K562 (cell line): ENCODE data around the gene VAMP4. TPM values are rescaled to one million over a fixed set of nuclear protein-coding genes. Genes with fewer than 3 reads are reported as not detected.

Source experiments
- ATF1 ChIP-seq, 2 experiments: fragments of 450-650 bp in 1 of 2; IDR thresholded peaks; 2 replicates each; pipeline ENCODE4 v1.6.1; 2016; ENCODE audit warnings: missing compliant biosample characterization in 1 of 2, missing genetic modification characterization in 1 of 2
- BHLHE40 ChIP-seq: IDR thresholded peaks from 2 replicates; pipeline ENCODE4 v1.6.1; 2011; ENCODE audit warnings: low read length, improper control_type of control experiment
- C11orf30 ChIP-seq: fragments of 450-650 bp; IDR thresholded peaks from 2 replicates; pipeline ENCODE4 v1.6.1; 2016; ENCODE audit warnings: low read depth, mild to moderate bottlenecking
- CTBP1 ChIP-seq: fragments of 450-650 bp; IDR thresholded peaks from 2 replicates; pipeline ENCODE4 v1.6.1; 2016; ENCODE audit warnings: borderline replicate concordance
- DDX20 ChIP-seq: fragments of 450-650 bp; IDR thresholded peaks from 2 replicates; pipeline ENCODE4 v1.6.1; 2016; ENCODE audit warnings: missing genetic modification characterization, low read depth, mild to moderate bottlenecking, missing compliant biosample characterization, moderate library complexity
- EGR1 ChIP-seq: fragments of 450-650 bp; conservative IDR thresholded peaks from 2 replicates; pipeline ENCODE4 v1.6.1; 2017; ENCODE audit warnings: mild to moderate bottlenecking
- GATAD2B ChIP-seq: fragments of 450-650 bp; IDR thresholded peaks from 2 replicates; pipeline ENCODE4 v1.6.1; 2017; ENCODE audit warnings: mild to moderate bottlenecking, borderline replicate concordance
- NR2C1 ChIP-seq, 2 experiments: fragments of 450-650 bp; IDR thresholded peaks; 2 replicates each; pipeline ENCODE4 v1.6.1; 2017; ENCODE audit warnings: mild to moderate bottlenecking in 2 of 2, antibody characterized with exemption in 1 of 2, inconsistent platforms in 1 of 2, missing compliant biosample characterization in 1 of 2, missing genetic modification characterization in 1 of 2
- NRF1 ChIP-seq, 2 experiments: fragments of 450-650 bp; IDR thresholded peaks in 1 of 2; conservative IDR thresholded peaks in 1 of 2; 2 replicates each; pipeline ENCODE4 v1.6.1; 2014; ENCODE audit warnings: mild to moderate bottlenecking in 2 of 2
- RBM25 ChIP-seq: fragments of 200-400 bp; formaldehyde crosslinking; IDR thresholded peaks from 2 replicates; pipeline ENCODE4 v1.6.1; 2018; ENCODE audit warnings: low read length, low read depth, moderate library complexity; ENCODE audit not compliant: severe bottlenecking
- SIN3B ChIP-seq: fragments of 450-650 bp; IDR thresholded peaks from 2 replicates; pipeline ENCODE4 v1.6.1; 2017; ENCODE audit warnings: low read depth, mild to moderate bottlenecking, moderate library complexity
- SREBF2 ChIP-seq: sonication (generic); formaldehyde crosslinking; IDR thresholded peaks from 2 replicates; pipeline ENCODE4 v1.4.0; 2020; ENCODE audit warnings: mild to moderate bottlenecking, missing genetic modification reagents
- XRCC5 ChIP-seq: fragments of 200-400 bp; formaldehyde crosslinking; IDR thresholded peaks from 2 replicates; pipeline ENCODE4 v1.6.1; 2017; ENCODE audit warnings: low read depth, mild to moderate bottlenecking, low read length
- ZBTB1 ChIP-seq: sonication (generic); formaldehyde crosslinking; IDR thresholded peaks from 2 replicates; pipeline ENCODE4 v1.8.1; 2023; ENCODE audit warnings: missing genetic modification reagents, low read depth, mild to moderate bottlenecking, borderline replicate concordance
- ZBTB8A ChIP-seq: fragments of 450-650 bp; IDR thresholded peaks from 2 replicates; pipeline ENCODE4 v1.6.1; 2018; ENCODE audit warnings: mild to moderate bottlenecking, moderate library complexity; ENCODE audit not compliant: partially characterized antibody
- ZEB2 ChIP-seq: fragments of 450-650 bp; IDR thresholded peaks from 2 replicates; pipeline ENCODE4 v1.6.1; 2016
- ZKSCAN1 ChIP-seq: fragments of 150-350 bp; IDR thresholded peaks from 2 replicates; pipeline ENCODE4 v1.6.1; 2016; ENCODE audit warnings: low read depth, low read length
- ZNF239 ChIP-seq: fragments of 250-450 bp; sonication (Bioruptor Pico); IDR thresholded peaks from 2 replicates; pipeline ENCODE4 v1.4.0; 2020; ENCODE audit warnings: mild to moderate bottlenecking
- polyA plus RNA-seq, 8 experiments: library from polyadenylated mRNA; depleted of rRNA in 4 of 8; stranded (reverse) in 5 of 8; unstranded in 3 of 8; fragments of >200 nt; fragmentation: Nextera tagmentation in 2 of 8; fragmentation: Illumina TruSeq in 1 of 8; extraction: Ambion mirVana in 2 of 8; extraction: Trizol in 1 of 8; gene quantifications; 2 replicates each; pipeline versions ENCODE4 v1.2.1 to v1.2.3, GENCODE V29; 2011 to 2014; ENCODE audit warnings: inconsistent platforms in 1 of 8, missing spikeins in 1 of 8
- total RNA-seq, 7 experiments: library from RNA; depleted of rRNA in 6 of 7; stranded (reverse); fragments of >200 nt in 6 of 7; fragmentation: Illumina TruSeq in 2 of 7; extraction: Trizol in 2 of 7; gene quantifications; 2 replicates each; pipeline versions ENCODE4 v1.2.1 to v1.2.3, GENCODE V29; 2011 to 2021; ENCODE audit warnings: low replicate concordance in 1 of 7
- TF ChIP-seq, protein P1 (sequence below): fragments of 250-450 bp; sonication (Bioruptor Pico); IDR thresholded peaks from 2 replicates; pipeline ENCODE4 v1.8.0; 2021; ENCODE audit warnings: moderate library complexity, mild to moderate bottlenecking, inconsistent platforms
- TF ChIP-seq, protein P2 (sequence below): fragments of 450-650 bp; IDR thresholded peaks from 2 replicates; pipeline ENCODE4 v1.6.1; 2017; ENCODE audit warnings: antibody characterized with exemption, mild to moderate bottlenecking
- TF ChIP-seq, protein P3 (sequence below): fragments of 450-650 bp; formaldehyde crosslinking; IDR thresholded peaks from 2 replicates; pipeline ENCODE4 v1.4.0; 2022; ENCODE audit warnings: missing genetic modification characterization

Gene VAMP4
- total and polyA plus RNA-seq, 9 of the 15 experiments (the other 6 are each of a cell fraction or from before 2014, with no cell fraction given) = 3.3 to 21.4 (median 11.9) TPM

DNA sequence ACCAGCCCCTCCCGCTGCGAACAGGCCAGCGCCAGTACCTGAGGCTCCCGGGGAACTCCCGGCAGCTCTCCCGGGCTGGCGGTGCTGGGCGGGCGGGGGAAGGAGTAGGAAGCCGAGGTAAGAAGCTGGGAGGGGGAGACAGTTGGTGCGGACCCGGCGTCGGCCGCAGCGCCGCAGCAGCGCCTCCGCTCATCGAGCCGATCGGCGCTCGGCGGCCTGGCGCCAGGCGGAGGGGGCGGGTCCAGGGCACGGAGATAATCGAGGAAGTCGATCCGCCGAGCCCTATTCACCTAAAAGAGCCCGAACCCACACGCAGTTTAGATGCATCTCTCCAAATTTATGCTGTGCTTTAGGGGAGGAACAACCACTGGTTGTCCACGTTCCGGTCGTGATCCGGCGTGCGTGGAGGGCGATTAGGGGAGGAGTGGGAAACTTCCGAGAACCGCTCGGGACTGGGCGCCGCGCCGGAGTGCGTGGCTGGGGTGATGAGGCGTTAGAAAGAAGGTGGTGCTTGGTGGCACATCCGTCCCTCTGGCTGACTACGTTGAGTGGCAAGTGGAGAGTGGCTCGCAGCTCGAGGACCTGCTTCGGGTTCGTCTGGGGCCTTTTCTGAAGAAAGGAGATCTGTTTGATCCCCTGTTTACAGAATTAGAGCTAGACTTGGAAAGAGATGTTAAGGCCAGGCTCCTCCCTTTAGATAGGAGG is at the start of gene VAMP4 (continued):
- TF ChIP-seq DDX20 (tag) (no peak), SREBF2 (0 out of 2 replicates have a peak, but pooled peaks have one; percentile 25), SIN3B (peak; percentile 71), CTBP1 (peak; percentile 86), NR2C1 (IDR thresholded peaks at IDR 0.05) (no peak), NR2C1 (tag; IDR thresholded peaks at IDR 0.05) (peak; percentile 36; the same call in 1 of the 2 replicates), ZEB2 (0 out of 2 replicates have a peak, but pooled peaks have one; percentile 41), ATF1 (CRISPR knock-in tag; IDR thresholded peaks at IDR 0.05) (no peak), ATF1 (tag; IDR thresholded peaks at IDR 0.05) (peak; percentile 86), RBM25 (no peak), ZKSCAN1 (peak; percentile 54; the same call in 1 of the 2 replicates), NRF1 (conservative IDR thresholded peaks at IDR 0.05 in 1 of 2, IDR thresholded peaks at IDR 0.05 in 1 of 2) (peak; percentile 64 to 75), ZNF239 (CRISPR knock-in tag) (no peak), XRCC5 (peak; percentile 99), BHLHE40 (peak; percentile 48; the same call in 1 of the 2 replicates), EGR1 (peak; percentile 74), ZBTB8A (no peak), GATAD2B (peak; percentile 79; the same call in 1 of the 2 replicates), C11orf30 (peak; percentile 75), ZBTB1 (0 out of 2 replicates have a peak, but pooled peaks have one; percentile 22)
- TF ChIP-seq, protein P1, sequence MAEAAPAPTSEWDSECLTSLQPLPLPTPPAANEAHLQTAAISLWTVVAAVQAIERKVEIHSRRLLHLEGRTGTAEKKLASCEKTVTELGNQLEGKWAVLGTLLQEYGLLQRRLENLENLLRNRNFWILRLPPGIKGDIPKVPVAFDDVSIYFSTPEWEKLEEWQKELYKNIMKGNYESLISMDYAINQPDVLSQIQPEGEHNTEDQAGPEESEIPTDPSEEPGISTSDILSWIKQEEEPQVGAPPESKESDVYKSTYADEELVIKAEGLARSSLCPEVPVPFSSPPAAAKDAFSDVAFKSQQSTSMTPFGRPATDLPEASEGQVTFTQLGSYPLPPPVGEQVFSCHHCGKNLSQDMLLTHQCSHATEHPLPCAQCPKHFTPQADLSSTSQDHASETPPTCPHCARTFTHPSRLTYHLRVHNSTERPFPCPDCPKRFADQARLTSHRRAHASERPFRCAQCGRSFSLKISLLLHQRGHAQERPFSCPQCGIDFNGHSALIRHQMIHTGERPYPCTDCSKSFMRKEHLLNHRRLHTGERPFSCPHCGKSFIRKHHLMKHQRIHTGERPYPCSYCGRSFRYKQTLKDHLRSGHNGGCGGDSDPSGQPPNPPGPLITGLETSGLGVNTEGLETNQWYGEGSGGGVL = no peak
- TF ChIP-seq, protein P2, sequence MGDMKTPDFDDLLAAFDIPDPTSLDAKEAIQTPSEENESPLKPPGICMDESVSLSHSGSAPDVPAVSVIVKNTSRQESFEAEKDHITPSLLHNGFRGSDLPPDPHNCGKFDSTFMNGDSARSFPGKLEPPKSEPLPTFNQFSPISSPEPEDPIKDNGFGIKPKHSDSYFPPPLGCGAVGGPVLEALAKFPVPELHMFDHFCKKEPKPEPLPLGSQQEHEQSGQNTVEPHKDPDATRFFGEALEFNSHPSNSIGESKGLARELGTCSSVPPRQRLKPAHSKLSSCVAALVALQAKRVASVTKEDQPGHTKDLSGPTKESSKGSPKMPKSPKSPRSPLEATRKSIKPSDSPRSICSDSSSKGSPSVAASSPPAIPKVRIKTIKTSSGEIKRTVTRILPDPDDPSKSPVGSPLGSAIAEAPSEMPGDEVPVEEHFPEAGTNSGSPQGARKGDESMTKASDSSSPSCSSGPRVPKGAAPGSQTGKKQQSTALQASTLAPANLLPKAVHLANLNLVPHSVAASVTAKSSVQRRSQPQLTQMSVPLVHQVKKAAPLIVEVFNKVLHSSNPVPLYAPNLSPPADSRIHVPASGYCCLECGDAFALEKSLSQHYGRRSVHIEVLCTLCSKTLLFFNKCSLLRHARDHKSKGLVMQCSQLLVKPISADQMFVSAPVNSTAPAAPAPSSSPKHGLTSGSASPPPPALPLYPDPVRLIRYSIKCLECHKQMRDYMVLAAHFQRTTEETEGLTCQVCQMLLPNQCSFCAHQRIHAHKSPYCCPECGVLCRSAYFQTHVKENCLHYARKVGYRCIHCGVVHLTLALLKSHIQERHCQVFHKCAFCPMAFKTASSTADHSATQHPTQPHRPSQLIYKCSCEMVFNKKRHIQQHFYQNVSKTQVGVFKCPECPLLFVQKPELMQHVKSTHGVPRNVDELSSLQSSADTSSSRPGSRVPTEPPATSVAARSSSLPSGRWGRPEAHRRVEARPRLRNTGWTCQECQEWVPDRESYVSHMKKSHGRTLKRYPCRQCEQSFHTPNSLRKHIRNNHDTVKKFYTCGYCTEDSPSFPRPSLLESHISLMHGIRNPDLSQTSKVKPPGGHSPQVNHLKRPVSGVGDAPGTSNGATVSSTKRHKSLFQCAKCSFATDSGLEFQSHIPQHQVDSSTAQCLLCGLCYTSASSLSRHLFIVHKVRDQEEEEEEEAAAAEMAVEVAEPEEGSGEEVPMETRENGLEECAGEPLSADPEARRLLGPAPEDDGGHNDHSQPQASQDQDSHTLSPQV = peak; percentile 36; the same call in 1 of the 2 replicates
- TF ChIP-seq, protein P3, sequence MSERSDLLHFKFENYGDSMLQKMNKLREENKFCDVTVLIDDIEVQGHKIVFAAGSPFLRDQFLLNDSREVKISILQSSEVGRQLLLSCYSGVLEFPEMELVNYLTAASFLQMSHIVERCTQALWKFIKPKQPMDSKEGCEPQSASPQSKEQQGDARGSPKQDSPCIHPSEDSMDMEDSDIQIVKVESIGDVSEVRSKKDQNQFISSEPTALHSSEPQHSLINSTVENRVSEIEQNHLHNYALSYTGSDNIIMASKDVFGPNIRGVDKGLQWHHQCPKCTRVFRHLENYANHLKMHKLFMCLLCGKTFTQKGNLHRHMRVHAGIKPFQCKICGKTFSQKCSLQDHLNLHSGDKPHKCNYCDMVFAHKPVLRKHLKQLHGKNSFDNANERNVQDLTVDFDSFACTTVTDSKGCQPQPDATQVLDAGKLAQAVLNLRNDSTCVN = peak; percentile 8; the same call in 1 of the 2 replicates
